Esophagus muscularis mucosa (tissue), 4 donors: ENCODE measurements around the gene HIVEP2. TPM values are rescaled to one million over a fixed set of nuclear protein-coding genes. Genes with fewer than 3 reads are reported as not detected.

Experiments
- DNase-seq: peaks from one replicate; pipeline ENCODE4 v3.0.0-alpha.2; 2017; ENCODE audit errors: extremely low spot score
- H3K27ac ChIP-seq, 4 donors: fragments of 200-600 bp; sonication (generic); replicated peaks in 1 of 4; 1 replicate in 3 of 4; 2 replicates in 1 of 4; pipeline ENCODE4 v1.5.1; 2016 to 2019; ENCODE audit warnings: mild to moderate bottlenecking in 1 of 4
- H3K27me3 ChIP-seq, 4 donors: fragments of 200-600 bp; sonication (generic); one replicate each; pipeline versions ENCODE4 v1.5.1 to v1.6.0; 2016 to 2019
- H3K36me3 ChIP-seq, 4 donors: fragments of 200-600 bp; sonication (generic); one replicate each; pipeline ENCODE4 v1.5.1; 2016 to 2019
- H3K4me1 ChIP-seq, 4 donors: fragments of 200-600 bp; sonication (generic); one replicate each; pipeline ENCODE4 v1.5.1; 2016 to 2019
- H3K4me3 ChIP-seq, 4 donors: fragments of 200-600 bp; sonication (generic); 1 replicate in 2 of 4; 2 replicates in 2 of 4; pipeline ENCODE4 v1.5.1; 2016 to 2019; ENCODE audit warnings: mild to moderate bottlenecking in 4 of 4, moderate library complexity in 1 of 4
- H3K9me3 ChIP-seq, 4 donors: fragments of 200-600 bp; sonication (generic); 1 replicate in 3 of 4; 2 replicates in 1 of 4; pipeline ENCODE4 v1.5.1; 2016 to 2019
- CTCF ChIP-seq, 3 experiments: fragments of 200-600 bp in 2 of 3; fragments of 450-650 bp in 1 of 3; sonication (generic) in 2 of 3; IDR thresholded peaks; one replicate each; pipeline ENCODE4 v1.5.1; 2017 to 2019; ENCODE audit warnings: antibody characterized with exemption in 3 of 3, mild to moderate bottlenecking in 2 of 3, moderate library complexity in 1 of 3
- EP300 ChIP-seq: sonication (generic); formaldehyde crosslinking; IDR thresholded peaks from one replicate; pipeline ENCODE4 v1.6.1; 2017; ENCODE audit warnings: antibody characterized with exemption
- POLR2A ChIP-seq: fragments of 450-650 bp; IDR thresholded peaks from one replicate; pipeline ENCODE4 v1.6.1; 2017; ENCODE audit warnings: antibody characterized with exemption, moderate library complexity, mild to moderate bottlenecking, low read depth
- POLR2AphosphoS5 ChIP-seq, 2 donors: sonication (generic); formaldehyde crosslinking; IDR thresholded peaks; one replicate each; pipeline ENCODE4 v1.6.1; 2017; ENCODE audit warnings: antibody characterized with exemption in 2 of 2
- WGBS: methylation state at CpG from one replicate; pipeline ENCODE4 v1.1.5; 2018; 5-methylcytosine and 5-hydroxymethylcytosine counted together
- intact Hi-C: fragments of 100-400 bp; cut with DNase I; formaldehyde crosslinking; loops from one replicate; pipeline ENCODE4 v1.15.1; 2023
- total RNA-seq, 4 donors: library from RNA; depleted of rRNA; stranded (reverse); fragments of >200 nt; gene quantifications; one replicate each; pipeline versions ENCODE4 v1.1.0 to v1.2.1, GENCODE V29; 2016

The HIVEP2 gene
- total RNA-seq, 4 donors from 2014 or later, result 20.3 to 29.3 (median 22.1) TPM

- H3K27me3 ChIP-seq, result no peaks in the 10 kb centered on the region
- TF ChIP-seq EP300 (no peak), POLR2AphosphoS5 (IDR thresholded peaks at IDR 0.05) (no peak), CTCF (IDR thresholded peaks at IDR 0.05) (no peak), POLR2A (no peak)
These were observed 223.6 kb downstream of the HIVEP2 start for GRCh38 chr6:142721215-142721920.

GRCh38 chr6:142718667-142719191, 226.2 kb downstream of the HIVEP2 start:
- H3K36me3 ChIP-seq, result no peaks in the 10 kb centered on the region
- intact Hi-C loops, result no loop called here
- H3K4me1 ChIP-seq, result no peaks in the 10 kb centered on the region
- H3K9me3 ChIP-seq, result peaks cover 0 to 19% (median 17%) of the 10 kb centered on the region in 4 donors
- DNase-seq, result no peak
- TF ChIP-seq CTCF (IDR thresholded peaks at IDR 0.05) (no peak), EP300 (no peak), POLR2A (no peak), POLR2AphosphoS5 (IDR thresholded peaks at IDR 0.05) (no peak)
- no peak overlapping the region for H3K4me3 ChIP-seq
- no peaks in the 10 kb centered on the region for H3K27me3 ChIP-seq
- H3K27ac ChIP-seq, result no peak overlapping the region

More at GRCh38 chr6:142721215-142721920, 223.6 kb downstream of the HIVEP2 start:
- H3K27ac ChIP-seq, result no peak overlapping the region
- intact Hi-C loops, result no loop called here
- 81% methylated on average over 5 of the region's 5 CpGs for WGBS
- no peaks in the 10 kb centered on the region for H3K36me3 ChIP-seq
- H3K9me3 ChIP-seq, result peaks cover 0 to 19% (median 17%) of the 10 kb centered on the region in 4 donors
- H3K4me1 ChIP-seq, result no peaks in the 10 kb centered on the region
- DNase-seq, result no peak
- no peak overlapping the region for H3K4me3 ChIP-seq

- Histone ChIP-seq H3K27ac (no peak overlapping the region), H3K4me3 (no peak overlapping the region), H3K27me3 (no peaks in the 10 kb centered on the region), H3K9me3 (peaks cover 0 to 19% (median 17%) of the 10 kb centered on the region in 4 donors), H3K4me1 (no peaks in the 10 kb centered on the region), H3K36me3 (no peaks in the 10 kb centered on the region)
- intact Hi-C loops, result no loop called here
- 59% methylated on average over 2 of the region's 2 CpGs for WGBS
- no peak for TF ChIP-seq CTCF (IDR thresholded peaks at IDR 0.05)
- DNase-seq, result no peak
These were observed 228.9 kb downstream of the HIVEP2 start for GRCh38 chr6:142716097-142716496.

GRCh38 chr6:142714951-142715785, 229.8 kb downstream of the HIVEP2 start:
- Histone ChIP-seq H3K27ac (no peak overlapping the region), H3K9me3 (peaks cover 0 to 19% (median 17%) of the 10 kb centered on the region in 4 donors), H3K36me3 (no peaks in the 10 kb centered on the region), H3K4me3 (no peak overlapping the region), H3K4me1 (no peaks in the 10 kb centered on the region), H3K27me3 (no peaks in the 10 kb centered on the region)
- no peak for DNase-seq
- 75% methylated on average over 7 of the region's 7 CpGs for WGBS
- intact Hi-C loops, result no loop called here
- no peak for TF ChIP-seq POLR2A

GRCh38 chr6:142713959-142714358, 231.0 kb downstream of the HIVEP2 start:
- intact Hi-C loops, result no loop called here
- no peak for TF ChIP-seq POLR2A
- DNase-seq, result no peak
- Histone ChIP-seq H3K4me3 (no peak overlapping the region), H3K4me1 (no peaks in the 10 kb centered on the region), H3K9me3 (peaks cover 0 to 13% (median 8%) of the 10 kb centered on the region in 4 donors), H3K36me3 (no peaks in the 10 kb centered on the region), H3K27me3 (no peaks in the 10 kb centered on the region), H3K27ac (no peak overlapping the region)
- WGBS, result 95% methylated on average over 4 of the region's 4 CpGs
